ENCODE results near the gene SDC4. TPM values are rescaled to one million over a fixed set of nuclear protein-coding genes. Genes with fewer than 3 reads are reported as not detected.

The SDC4 gene
- total RNA-seq, 1 donor from 2014 or later: 76.9 TPM

- DNase-seq (no peak), ATAC-seq (no peak)
- intact Hi-C loops (cut with micrococcal nuclease): no loop called here
Measured at GRCh38 chr20:45288376-45288775, 59.8 kb downstream of the SDC4 start.

GRCh38 chr20:45283551-45284057, 64.6 kb downstream of the SDC4 start:
- DNase-seq (no peak), ATAC-seq (no peak)
- intact Hi-C loops (cut with micrococcal nuclease): no loop called here

GRCh38 chr20:45282700-45283550, 65.3 kb downstream of the SDC4 start:
- no peak for ATAC-seq
- intact Hi-C loops (cut with micrococcal nuclease): no loop called here

GRCh38 chr20:45279992-45280391, 68.2 kb downstream of the SDC4 start:
- ATAC-seq: no peak
- no peak for DNase-seq
- intact Hi-C loops (cut with micrococcal nuclease): no loop called here

More at GRCh38 chr20:45282700-45283550, 65.3 kb downstream of the SDC4 start:
- no peak for DNase-seq

- intact Hi-C loops (cut with micrococcal nuclease): no loop called here
- DNase-seq (no peak), ATAC-seq (no peak)
Measured at GRCh38 chr20:45275338-45275737, 72.9 kb downstream of the SDC4 start.

Other genes starting within 250 kb of the SDC4 start
- gene KCNS1, start 247.3 kb downstream of the SDC4 start, total RNA-seq: not detected
- gene WFDC5, start 233.2 kb downstream of the SDC4 start, total RNA-seq: not detected
- gene WFDC12, start 224.0 kb downstream of the SDC4 start, total RNA-seq: not detected
- 1.5 TPM for gene PI3, start 173.5 kb downstream of the SDC4 start, total RNA-seq
- not detected for gene SEMG1, start 141.4 kb downstream of the SDC4 start, total RNA-seq
- gene SEMG2, start 127.1 kb downstream of the SDC4 start, total RNA-seq: not detected
- 21.9 TPM for gene SLPI, start 93.9 kb downstream of the SDC4 start, total RNA-seq
- not detected for gene RBPJL, start 41.6 kb downstream of the SDC4 start, total RNA-seq
- gene MATN4, start 40.1 kb downstream of the SDC4 start, total RNA-seq: not detected
- 22.6 TPM for gene SYS1, start 14.7 kb upstream of the SDC4 start, total RNA-seq
- 2.1 TPM for gene TP53TG5, start 29.9 kb upstream of the SDC4 start, total RNA-seq
- gene DBNDD2, start 59.9 kb upstream of the SDC4 start, total RNA-seq: 339 TPM
- gene PIGT, start 67.7 kb upstream of the SDC4 start, total RNA-seq: 115 TPM
- gene WFDC2, start 121.3 kb upstream of the SDC4 start, total RNA-seq: 1.4 TPM
- gene SPINT3, start 167.2 kb upstream of the SDC4 start, total RNA-seq: not detected
- not detected for gene WFDC6, start 191.1 kb upstream of the SDC4 start, total RNA-seq
- gene EPPIN, start 199.0 kb upstream of the SDC4 start, total RNA-seq: not detected
- gene WFDC8, start 230.9 kb upstream of the SDC4 start, total RNA-seq: not detected

Measured in left ventricle myocardium superior (tissue), 1 donor.